Mesenteric fat pad (tissue), 1 donor: Measurements from ENCODE around the gene MIER3. TPM values are rescaled to one million over a fixed set of nuclear protein-coding genes. Genes with fewer than 3 reads are reported as not detected.

Experiments
- DNase-seq: peaks from one replicate; pipeline ENCODE4 v3.0.0-alpha.2; 2020; ENCODE audit warnings: low spot score
- total RNA-seq: library from RNA; stranded (reverse); fragmentation: NEBNext Ultra II Directional; extraction: Animal tissue kit (Norgen Biotek cat#: 25700); gene quantifications from one replicate; pipeline ENCODE4 v1.2.1, GENCODE V29; 2021
- donor health status: DM: yes; HTN: yes; CAD: no.

Gene MIER3
- total RNA-seq, 1 donor from 2014 or later = 19.6 TPM

GRCh38 chr5:56961746-56962145 is 9.8 kb upstream of the MIER3 start:
- no peak for DNase-seq

GRCh38 chr5:56959326-56959725 is 7.4 kb upstream of the MIER3 start:
- no peak for DNase-seq

- DNase-seq = no peak
Observed at GRCh38 chr5:56958595-56958994, 6.7 kb upstream of the MIER3 start.

- no peak for DNase-seq
Observed at GRCh38 chr5:56954262-56954661, 2.3 kb upstream of the MIER3 start.

- no peak for DNase-seq
Observed at GRCh38 chr5:56951126-56951945, 587 bp downstream of the MIER3 start.

- DNase-seq = peak; percentile 91
Observed at GRCh38 chr5:56950626-56951125, 1.2 kb downstream of the MIER3 start.

GRCh38 chr5:56947052-56947451 is 4.9 kb downstream of the MIER3 start:
- DNase-seq = no peak

GRCh38 chr5:56941981-56942380 is 9.9 kb downstream of the MIER3 start:
- no peak for DNase-seq

- no peak for DNase-seq
Observed at GRCh38 chr5:56938858-56939257, 13.1 kb downstream of the MIER3 start.

- no peak for DNase-seq
Observed at GRCh38 chr5:56934325-56934724, 17.6 kb downstream of the MIER3 start.

- DNase-seq = no peak
Observed at GRCh38 chr5:56922922-56923321, 29.0 kb downstream of the MIER3 start.

- no peak for DNase-seq
Observed at GRCh38 chr5:56919942-56920662, 31.8 kb downstream of the MIER3 start.

GRCh38 chr5:56918054-56918453 is 33.9 kb downstream of the MIER3 start:
- DNase-seq = no peak

- DNase-seq = no peak
Observed at GRCh38 chr5:56917534-56917933, 34.4 kb downstream of the MIER3 start.

- no peak for DNase-seq
Observed at GRCh38 chr5:56914678-56915077, 37.2 kb downstream of the MIER3 start.

- no peak for DNase-seq
Observed at GRCh38 chr5:56913766-56914165, 38.2 kb downstream of the MIER3 start.

GRCh38 chr5:56910210-56910965 is 41.5 kb downstream of the MIER3 start:
- no peak for DNase-seq

- DNase-seq = peak; percentile 99
Observed at GRCh38 chr5:56909294-56910209, 42.4 kb downstream of the MIER3 start, which contains the start of gene SETD9. SETD9 (plus strand) TSS chr5:56909596; CDS start chr5:56909646, 50 bp downstream.

- no peak for DNase-seq
Observed at GRCh38 chr5:56908942-56909293, 43.0 kb downstream of the MIER3 start.

GRCh38 chr5:56900858-56901578 is 50.9 kb downstream of the MIER3 start:
- no peak for DNase-seq
